SK-N-SH treated with all-trans-retinoic acid at 6 μM for 48 hours (cell line): Measurements from ENCODE around the gene F3.

Source experiments
- ATAC-seq: fragments of 200-7000 bp; cut with Tn5 transposase; 3 replicates; pipeline ENCODE4 v1.9.1; 2020; ENCODE audit warnings: mild to moderate bottlenecking, moderate library complexity
- ARNTL ChIP-seq: fragments of 450-650 bp; formaldehyde crosslinking; IDR thresholded peaks from 2 replicates; pipeline ENCODE4 v1.5.0; 2020; ENCODE audit warnings: low read depth, mild to moderate bottlenecking, moderate library complexity, borderline replicate concordance
- BACH2 ChIP-seq: fragments of 250-450 bp; sonication (Bioruptor Pico); IDR thresholded peaks from 2 replicates; pipeline ENCODE4 v1.9.0; 2021; ENCODE audit warnings: mild to moderate bottlenecking, borderline replicate concordance
- CSDC2 ChIP-seq: fragments of 250-450 bp; sonication (Bioruptor Pico); IDR thresholded peaks from 2 replicates; pipeline ENCODE4 v1.5.0; 2020; ENCODE audit warnings: mild to moderate bottlenecking, moderate library complexity
- ESRRG ChIP-seq: fragments of 250-450 bp; sonication (Bioruptor Pico); IDR thresholded peaks from 2 replicates; pipeline ENCODE4 v1.6.1; 2021; ENCODE audit warnings: mild to moderate bottlenecking
- GLIS3 ChIP-seq: fragments of 250-450 bp; sonication (Bioruptor Pico); IDR thresholded peaks from 2 replicates; pipeline ENCODE4 v1.5.0; 2020; ENCODE audit warnings: mild to moderate bottlenecking, moderate library complexity
- ISL1 ChIP-seq: fragments of 250-450 bp; sonication (Bioruptor Pico); IDR thresholded peaks from 2 replicates; pipeline ENCODE4 v2.1.2; 2022; ENCODE audit warnings: mild to moderate bottlenecking, moderate library complexity
- OSR1 ChIP-seq: fragments of 250-450 bp; sonication (Bioruptor Pico); IDR thresholded peaks from 2 replicates; pipeline ENCODE4 v1.8.0; 2022; ENCODE audit warnings: moderate library complexity, mild to moderate bottlenecking, inconsistent platforms
- RARB ChIP-seq: fragments of 250-450 bp; sonication (Bioruptor Pico); IDR thresholded peaks from 2 replicates; pipeline ENCODE4 v1.8.0; 2021; ENCODE audit warnings: mild to moderate bottlenecking, moderate library complexity
- SNAI2 ChIP-seq: fragments of 250-450 bp; sonication (Bioruptor Pico); IDR thresholded peaks from 2 replicates; pipeline ENCODE4 v1.5.0; 2020; ENCODE audit warnings: mild to moderate bottlenecking, moderate library complexity
- TCF4 ChIP-seq: fragments of 250-450 bp; sonication (Bioruptor Pico); IDR thresholded peaks from 2 replicates; pipeline ENCODE4 v1.8.0; 2021; ENCODE audit warnings: mild to moderate bottlenecking, moderate library complexity, borderline replicate concordance
- ZC3H10 ChIP-seq: fragments of 250-450 bp; sonication (Bioruptor Pico); IDR thresholded peaks from 2 replicates; pipeline ENCODE4 v1.5.1; 2021; ENCODE audit warnings: mild to moderate bottlenecking, moderate library complexity
- ZFP3 ChIP-seq: fragments of 250-450 bp; sonication (Bioruptor Pico); IDR thresholded peaks from 2 replicates; pipeline ENCODE4 v1.5.0; 2020; ENCODE audit warnings: mild to moderate bottlenecking, moderate library complexity
- ZNF565 ChIP-seq: fragments of 450-650 bp; formaldehyde crosslinking; conservative IDR thresholded peaks from 2 replicates; pipeline ENCODE4 v1.5.0; 2020; ENCODE audit warnings: low read depth, mild to moderate bottlenecking, moderate library complexity
- ZNF70 ChIP-seq: fragments of 450-650 bp; formaldehyde crosslinking; IDR thresholded peaks from 2 replicates; pipeline ENCODE4 v1.5.0; 2020; ENCODE audit warnings: mild to moderate bottlenecking, moderate library complexity
- ZNF8 ChIP-seq: fragments of 450-650 bp; formaldehyde crosslinking; IDR thresholded peaks from 2 replicates; pipeline ENCODE4 v1.5.0; 2020; ENCODE audit warnings: mild to moderate bottlenecking, moderate library complexity
- TF ChIP-seq, protein P1 (sequence below): fragments of 250-450 bp; sonication (Bioruptor Pico); IDR thresholded peaks from 2 replicates; pipeline ENCODE4 v1.8.0; 2020; ENCODE audit warnings: mild to moderate bottlenecking, moderate library complexity, borderline replicate concordance
- TF ChIP-seq, protein P2 (sequence below): fragments of 250-450 bp; sonication (Bioruptor Pico); IDR thresholded peaks from 2 replicates; pipeline ENCODE4 v1.8.0; 2021; ENCODE audit warnings: low read depth, mild to moderate bottlenecking, moderate library complexity, borderline replicate concordance
- TF ChIP-seq, protein P3 (sequence below): fragments of 250-450 bp; sonication (Bioruptor Pico); IDR thresholded peaks from 2 replicates; pipeline ENCODE4 v1.5.1; 2020; ENCODE audit warnings: low read depth, mild to moderate bottlenecking, moderate library complexity
- TF ChIP-seq, protein P4 (sequence below): fragments of 250-450 bp; sonication (Bioruptor Pico); IDR thresholded peaks from 2 replicates; pipeline ENCODE4 v1.5.0; 2020; ENCODE audit warnings: mild to moderate bottlenecking, moderate library complexity
- TF ChIP-seq, protein P5 (sequence below): fragments of 250-450 bp; sonication (Bioruptor Pico); IDR thresholded peaks from 2 replicates; pipeline ENCODE4 v1.5.1; 2021; ENCODE audit warnings: mild to moderate bottlenecking, moderate library complexity

Gene F3

DNA sequence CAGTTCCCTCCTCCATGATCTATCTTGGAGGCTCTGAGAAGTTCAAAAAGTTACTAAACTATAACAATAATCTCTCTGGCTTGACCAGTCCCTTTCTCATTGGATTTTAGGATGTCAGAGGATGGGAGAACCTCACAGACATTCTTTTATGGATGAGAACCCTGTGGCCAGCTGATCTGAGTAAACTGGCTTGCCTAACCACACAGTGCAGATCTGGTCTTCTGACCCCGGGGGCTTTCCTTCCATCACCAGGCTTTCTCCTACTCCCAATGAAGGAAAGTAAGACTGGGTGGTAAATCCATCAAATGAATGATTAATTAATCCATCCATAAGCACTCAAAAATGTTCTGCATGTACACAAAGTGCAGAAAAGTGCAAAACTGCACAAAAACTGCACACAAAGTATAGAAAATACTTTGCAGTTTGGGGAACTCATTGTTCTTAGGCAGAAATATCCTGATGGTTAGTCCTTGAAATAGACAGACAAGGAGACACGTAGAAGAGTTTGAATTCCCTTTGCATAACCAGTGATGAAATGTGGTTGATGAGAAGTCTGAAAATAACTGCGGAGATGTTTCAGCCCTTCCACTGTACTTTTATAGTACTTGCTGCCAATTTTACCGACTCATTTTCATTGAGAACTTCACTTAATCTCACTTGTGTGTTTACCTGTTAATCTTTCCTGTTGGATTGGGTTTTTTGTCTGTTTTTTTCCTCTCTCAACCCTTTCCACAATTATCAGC lies 2.5 kb upstream of the F3 start (continued):
- TF ChIP-seq, protein P1, sequence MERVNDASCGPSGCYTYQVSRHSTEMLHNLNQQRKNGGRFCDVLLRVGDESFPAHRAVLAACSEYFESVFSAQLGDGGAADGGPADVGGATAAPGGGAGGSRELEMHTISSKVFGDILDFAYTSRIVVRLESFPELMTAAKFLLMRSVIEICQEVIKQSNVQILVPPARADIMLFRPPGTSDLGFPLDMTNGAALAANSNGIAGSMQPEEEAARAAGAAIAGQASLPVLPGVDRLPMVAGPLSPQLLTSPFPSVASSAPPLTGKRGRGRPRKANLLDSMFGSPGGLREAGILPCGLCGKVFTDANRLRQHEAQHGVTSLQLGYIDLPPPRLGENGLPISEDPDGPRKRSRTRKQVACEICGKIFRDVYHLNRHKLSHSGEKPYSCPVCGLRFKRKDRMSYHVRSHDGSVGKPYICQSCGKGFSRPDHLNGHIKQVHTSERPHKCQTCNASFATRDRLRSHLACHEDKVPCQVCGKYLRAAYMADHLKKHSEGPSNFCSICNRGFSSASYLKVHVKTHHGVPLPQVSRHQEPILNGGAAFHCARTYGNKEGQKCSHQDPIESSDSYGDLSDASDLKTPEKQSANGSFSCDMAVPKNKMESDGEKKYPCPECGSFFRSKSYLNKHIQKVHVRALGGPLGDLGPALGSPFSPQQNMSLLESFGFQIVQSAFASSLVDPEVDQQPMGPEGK = no peak
- TF ChIP-seq BACH2 (CRISPR knock-in tag) = no peak
- TF ChIP-seq OSR1 (CRISPR knock-in tag) = no peak
- no peak for TF ChIP-seq SNAI2 (CRISPR knock-in tag)
- no peak for TF ChIP-seq ZNF8 (CRISPR knock-in tag)
- TF ChIP-seq ESRRG (CRISPR knock-in tag) = no peak
- no peak for TF ChIP-seq ISL1
- no peak for TF ChIP-seq ZNF70 (CRISPR knock-in tag)
- TF ChIP-seq TCF4 (CRISPR knock-in tag) = no peak
- TF ChIP-seq ZC3H10 = no peak

DNA sequence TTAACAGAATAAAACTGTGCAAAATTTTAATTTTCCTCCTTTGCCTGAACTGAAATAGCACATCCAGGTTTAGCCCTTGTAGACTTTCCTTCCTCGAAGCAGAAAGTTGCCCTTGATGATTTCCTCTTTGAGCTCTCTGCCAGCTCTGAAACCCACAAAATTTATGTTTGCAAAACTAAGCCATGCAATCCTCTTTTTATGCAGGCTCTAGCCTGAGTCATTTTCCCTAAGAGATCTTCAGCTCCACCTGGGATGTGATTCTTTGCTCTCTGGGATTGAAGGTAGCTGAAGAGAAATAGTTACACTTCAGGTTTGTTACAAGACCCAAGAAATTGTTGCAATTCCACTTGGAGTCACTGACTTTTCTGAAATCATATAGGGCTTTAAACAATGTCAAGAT lies 1.4 kb upstream of the F3 start:
- TF ChIP-seq GLIS3 (CRISPR knock-in tag) = no peak
- no peak for TF ChIP-seq TCF4 (CRISPR knock-in tag)
- TF ChIP-seq, protein P2, sequence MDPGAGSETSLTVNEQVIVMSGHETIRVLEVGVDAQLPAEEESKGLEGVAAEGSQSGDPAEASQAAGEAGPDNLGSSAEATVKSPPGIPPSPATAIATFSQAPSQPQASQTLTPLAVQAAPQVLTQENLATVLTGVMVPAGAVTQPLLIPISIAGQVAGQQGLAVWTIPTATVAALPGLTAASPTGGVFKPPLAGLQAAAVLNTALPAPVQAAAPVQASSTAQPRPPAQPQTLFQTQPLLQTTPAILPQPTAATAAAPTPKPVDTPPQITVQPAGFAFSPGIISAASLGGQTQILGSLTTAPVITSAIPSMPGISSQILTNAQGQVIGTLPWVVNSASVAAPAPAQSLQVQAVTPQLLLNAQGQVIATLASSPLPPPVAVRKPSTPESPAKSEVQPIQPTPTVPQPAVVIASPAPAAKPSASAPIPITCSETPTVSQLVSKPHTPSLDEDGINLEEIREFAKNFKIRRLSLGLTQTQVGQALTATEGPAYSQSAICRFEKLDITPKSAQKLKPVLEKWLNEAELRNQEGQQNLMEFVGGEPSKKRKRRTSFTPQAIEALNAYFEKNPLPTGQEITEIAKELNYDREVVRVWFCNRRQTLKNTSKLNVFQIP (CRISPR knock-in tag) = no peak
- TF ChIP-seq, protein P3, sequence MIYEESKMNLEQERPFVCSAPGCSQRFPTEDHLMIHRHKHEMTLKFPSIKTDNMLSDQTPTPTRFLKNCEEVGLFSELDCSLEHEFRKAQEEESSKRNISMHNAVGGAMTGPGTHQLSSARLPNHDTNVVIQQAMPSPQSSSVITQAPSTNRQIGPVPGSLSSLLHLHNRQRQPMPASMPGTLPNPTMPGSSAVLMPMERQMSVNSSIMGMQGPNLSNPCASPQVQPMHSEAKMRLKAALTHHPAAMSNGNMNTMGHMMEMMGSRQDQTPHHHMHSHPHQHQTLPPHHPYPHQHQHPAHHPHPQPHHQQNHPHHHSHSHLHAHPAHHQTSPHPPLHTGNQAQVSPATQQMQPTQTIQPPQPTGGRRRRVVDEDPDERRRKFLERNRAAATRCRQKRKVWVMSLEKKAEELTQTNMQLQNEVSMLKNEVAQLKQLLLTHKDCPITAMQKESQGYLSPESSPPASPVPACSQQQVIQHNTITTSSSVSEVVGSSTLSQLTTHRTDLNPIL (CRISPR knock-in tag) = no peak
- no peak for TF ChIP-seq OSR1 (CRISPR knock-in tag)
- TF ChIP-seq BACH2 (CRISPR knock-in tag) = no peak
- TF ChIP-seq, protein P4, sequence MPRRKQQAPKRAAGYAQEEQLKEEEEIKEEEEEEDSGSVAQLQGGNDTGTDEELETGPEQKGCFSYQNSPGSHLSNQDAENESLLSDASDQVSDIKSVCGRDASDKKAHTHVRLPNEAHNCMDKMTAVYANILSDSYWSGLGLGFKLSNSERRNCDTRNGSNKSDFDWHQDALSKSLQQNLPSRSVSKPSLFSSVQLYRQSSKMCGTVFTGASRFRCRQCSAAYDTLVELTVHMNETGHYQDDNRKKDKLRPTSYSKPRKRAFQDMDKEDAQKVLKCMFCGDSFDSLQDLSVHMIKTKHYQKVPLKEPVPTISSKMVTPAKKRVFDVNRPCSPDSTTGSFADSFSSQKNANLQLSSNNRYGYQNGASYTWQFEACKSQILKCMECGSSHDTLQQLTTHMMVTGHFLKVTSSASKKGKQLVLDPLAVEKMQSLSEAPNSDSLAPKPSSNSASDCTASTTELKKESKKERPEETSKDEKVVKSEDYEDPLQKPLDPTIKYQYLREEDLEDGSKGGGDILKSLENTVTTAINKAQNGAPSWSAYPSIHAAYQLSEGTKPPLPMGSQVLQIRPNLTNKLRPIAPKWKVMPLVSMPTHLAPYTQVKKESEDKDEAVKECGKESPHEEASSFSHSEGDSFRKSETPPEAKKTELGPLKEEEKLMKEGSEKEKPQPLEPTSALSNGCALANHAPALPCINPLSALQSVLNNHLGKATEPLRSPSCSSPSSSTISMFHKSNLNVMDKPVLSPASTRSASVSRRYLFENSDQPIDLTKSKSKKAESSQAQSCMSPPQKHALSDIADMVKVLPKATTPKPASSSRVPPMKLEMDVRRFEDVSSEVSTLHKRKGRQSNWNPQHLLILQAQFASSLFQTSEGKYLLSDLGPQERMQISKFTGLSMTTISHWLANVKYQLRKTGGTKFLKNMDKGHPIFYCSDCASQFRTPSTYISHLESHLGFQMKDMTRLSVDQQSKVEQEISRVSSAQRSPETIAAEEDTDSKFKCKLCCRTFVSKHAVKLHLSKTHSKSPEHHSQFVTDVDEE (CRISPR knock-in tag) = no peak
- no peak for TF ChIP-seq ARNTL
- no peak for TF ChIP-seq CSDC2 (CRISPR knock-in tag)
- no peak for TF ChIP-seq RARB (CRISPR knock-in tag)
- TF ChIP-seq ZNF565 (CRISPR knock-in tag) = no peak
- TF ChIP-seq ESRRG (CRISPR knock-in tag) = no peak
- TF ChIP-seq, protein P5, sequence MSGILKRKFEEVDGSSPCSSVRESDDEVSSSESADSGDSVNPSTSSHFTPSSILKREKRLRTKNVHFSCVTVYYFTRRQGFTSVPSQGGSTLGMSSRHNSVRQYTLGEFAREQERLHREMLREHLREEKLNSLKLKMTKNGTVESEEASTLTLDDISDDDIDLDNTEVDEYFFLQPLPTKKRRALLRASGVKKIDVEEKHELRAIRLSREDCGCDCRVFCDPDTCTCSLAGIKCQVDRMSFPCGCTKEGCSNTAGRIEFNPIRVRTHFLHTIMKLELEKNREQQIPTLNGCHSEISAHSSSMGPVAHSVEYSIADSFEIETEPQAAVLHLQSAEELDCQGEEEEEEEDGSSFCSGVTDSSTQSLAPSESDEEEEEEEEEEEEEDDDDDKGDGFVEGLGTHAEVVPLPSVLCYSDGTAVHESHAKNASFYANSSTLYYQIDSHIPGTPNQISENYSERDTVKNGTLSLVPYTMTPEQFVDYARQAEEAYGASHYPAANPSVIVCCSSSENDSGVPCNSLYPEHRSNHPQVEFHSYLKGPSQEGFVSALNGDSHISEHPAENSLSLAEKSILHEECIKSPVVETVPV (CRISPR knock-in tag) = no peak
- TF ChIP-seq SNAI2 (CRISPR knock-in tag) = no peak
- TF ChIP-seq ZFP3 (CRISPR knock-in tag) = no peak
- no peak for TF ChIP-seq ZNF8 (CRISPR knock-in tag)
- ATAC-seq = no peak
